GM08714 (cell line): Measurements from ENCODE around the gene SELENOK.

ENCODE experiments used
- H3K4me3 ChIP-seq: fragments of 200-500 bp; sonication (Bioruptor generic); 2 replicates; pipeline ENCODE4 v1.5.1; 2014; ENCODE audit warnings: mild to moderate bottlenecking, low read length, inconsistent platforms
- ZNF274 ChIP-seq: IDR thresholded peaks from 2 replicates; pipeline ENCODE4 v1.6.1; 2012; ENCODE audit warnings: mild to moderate bottlenecking, low read depth, low read length

The SELENOK gene

DNA sequence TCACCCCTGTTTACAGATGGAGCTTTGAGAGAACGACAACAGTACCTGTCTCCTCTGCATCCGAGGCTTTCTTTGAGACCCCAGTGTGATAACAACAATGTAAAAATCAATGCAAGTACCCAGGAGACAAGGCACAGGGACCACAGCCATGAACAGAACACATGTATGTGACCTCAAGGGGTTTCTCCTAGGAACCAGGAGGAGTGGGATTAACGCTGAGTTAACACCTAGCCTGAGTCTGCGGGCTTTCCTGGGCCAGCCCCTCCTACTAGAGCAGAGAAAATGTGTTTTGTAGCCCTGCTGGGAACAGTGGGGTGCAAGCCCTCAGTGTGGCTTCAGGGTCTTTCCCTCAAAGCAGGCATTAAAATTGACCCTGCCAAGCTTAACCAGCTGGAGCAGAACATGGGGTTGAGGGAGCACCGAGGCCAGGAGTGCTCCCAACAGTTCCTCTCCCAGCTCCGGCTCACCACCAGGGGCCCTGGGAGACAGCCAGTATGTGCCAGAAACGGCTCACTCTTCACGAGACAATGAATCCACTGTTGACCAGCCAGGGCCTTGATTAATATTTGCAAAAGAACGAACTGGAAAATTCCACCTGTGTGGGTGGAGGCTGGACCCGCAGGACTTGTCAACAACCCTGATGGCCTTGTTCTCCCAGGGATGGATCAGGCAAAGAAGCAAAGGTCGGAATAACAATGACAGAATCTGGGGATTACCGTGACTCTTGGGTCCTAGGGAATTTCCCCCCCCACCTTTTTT, 49.0 kb downstream of the SELENOK start:
- no peak for TF ChIP-seq ZNF274
- H3K4me3 ChIP-seq: no peak overlapping the region

DNA sequence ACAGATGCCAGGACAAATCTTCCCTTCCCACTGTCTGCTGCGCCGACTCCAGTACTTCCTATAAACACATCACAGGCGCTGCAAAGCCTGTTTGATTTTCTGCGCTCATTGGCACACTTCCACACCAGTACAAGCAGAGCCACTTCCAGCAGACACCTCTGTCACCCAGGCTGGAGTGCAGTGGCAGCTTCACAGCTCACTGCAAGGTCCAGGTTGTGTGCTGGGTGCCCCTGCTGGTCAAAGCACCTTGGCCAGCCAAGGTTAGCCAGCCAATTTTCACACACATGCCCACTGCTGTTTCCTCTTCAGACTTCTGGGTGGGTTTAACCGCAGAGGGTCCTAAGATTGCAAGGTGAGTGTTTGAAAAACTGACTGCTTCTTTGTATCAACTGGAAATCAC, 50.4 kb downstream of the SELENOK start:
- no peak for TF ChIP-seq ZNF274
- H3K4me3 ChIP-seq: no peak overlapping the region

DNA sequence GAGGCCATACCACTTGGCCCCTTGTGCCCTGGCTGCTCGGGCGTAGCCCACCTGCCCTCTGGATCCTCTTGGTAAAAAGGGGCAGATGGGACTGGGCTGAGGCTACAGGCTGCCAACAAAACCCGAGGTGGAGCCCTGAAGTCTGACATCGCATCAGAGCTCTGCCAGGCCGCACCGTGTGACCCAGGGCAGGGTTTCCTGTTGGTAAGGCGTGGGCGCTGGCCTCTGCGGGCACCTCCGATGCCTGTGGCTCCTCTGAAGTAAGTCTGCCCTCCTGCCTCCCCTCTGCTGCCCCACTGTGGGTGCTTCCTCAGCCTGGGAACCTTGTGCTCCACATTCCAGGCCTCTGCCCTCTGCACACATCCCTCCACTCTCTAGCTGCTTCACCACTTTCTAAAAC, 54.3 kb downstream of the SELENOK start:
- no peak overlapping the region for H3K4me3 ChIP-seq
- no peak for TF ChIP-seq ZNF274

DNA sequence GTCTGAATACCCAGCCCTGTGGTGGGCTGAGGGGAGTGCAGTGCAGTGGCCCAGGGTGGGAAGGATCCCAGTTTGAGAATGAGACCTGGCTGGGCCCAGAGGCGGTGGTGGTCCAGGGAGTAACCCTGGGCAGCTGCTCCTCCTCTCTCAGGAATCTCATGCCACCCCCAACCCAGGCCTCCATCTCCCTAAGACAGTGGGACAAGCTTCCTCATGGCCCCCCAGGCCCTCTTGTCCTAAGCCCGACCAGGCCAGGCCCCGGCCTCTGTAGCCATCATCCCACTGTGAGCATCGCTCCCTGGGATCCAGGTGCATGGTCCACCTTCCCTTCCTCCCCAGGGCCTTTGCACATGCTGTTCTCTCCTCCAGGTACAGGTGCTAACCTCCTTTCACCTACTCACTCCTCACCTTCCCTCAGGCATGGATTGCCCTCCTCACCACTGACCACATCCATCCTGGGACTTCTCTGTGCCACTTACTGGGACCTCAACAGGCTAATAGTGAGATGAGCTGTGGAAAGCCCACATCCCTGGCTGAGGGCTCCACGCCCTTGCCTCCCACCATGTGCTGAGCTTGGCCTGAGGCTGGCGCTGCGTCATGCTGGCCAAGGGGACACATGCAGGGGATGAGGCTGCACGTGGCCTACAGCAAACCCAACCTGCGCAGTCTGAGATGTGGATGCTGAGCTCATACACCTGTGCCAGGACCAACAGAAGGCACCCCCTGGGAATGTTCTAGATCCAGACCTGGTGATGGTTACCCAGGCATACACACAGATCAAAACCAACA, 55.4 kb downstream of the SELENOK start:
- no peak overlapping the region for H3K4me3 ChIP-seq
- no peak for TF ChIP-seq ZNF274

DNA sequence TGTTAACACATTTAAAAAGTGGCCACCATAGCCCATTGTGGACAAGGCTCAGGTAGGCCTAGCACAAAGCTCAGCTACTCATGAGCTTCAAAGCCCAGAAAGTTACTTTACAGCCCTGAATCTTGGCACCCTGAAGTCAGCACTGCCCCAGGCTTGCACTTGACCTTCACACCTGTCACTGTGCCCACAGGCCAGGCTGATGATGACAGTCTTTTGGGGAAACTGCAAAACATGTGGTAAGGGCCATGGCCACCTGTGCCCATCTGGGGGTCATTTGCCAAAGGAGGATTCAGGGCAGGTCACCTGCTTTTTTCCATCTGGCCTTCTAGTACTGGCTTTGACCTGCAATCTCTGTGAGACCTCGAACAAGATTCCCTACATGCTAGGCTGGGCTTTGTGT, 56.4 kb downstream of the SELENOK start:
- TF ChIP-seq ZNF274: no peak
- no peak overlapping the region for H3K4me3 ChIP-seq

DNA sequence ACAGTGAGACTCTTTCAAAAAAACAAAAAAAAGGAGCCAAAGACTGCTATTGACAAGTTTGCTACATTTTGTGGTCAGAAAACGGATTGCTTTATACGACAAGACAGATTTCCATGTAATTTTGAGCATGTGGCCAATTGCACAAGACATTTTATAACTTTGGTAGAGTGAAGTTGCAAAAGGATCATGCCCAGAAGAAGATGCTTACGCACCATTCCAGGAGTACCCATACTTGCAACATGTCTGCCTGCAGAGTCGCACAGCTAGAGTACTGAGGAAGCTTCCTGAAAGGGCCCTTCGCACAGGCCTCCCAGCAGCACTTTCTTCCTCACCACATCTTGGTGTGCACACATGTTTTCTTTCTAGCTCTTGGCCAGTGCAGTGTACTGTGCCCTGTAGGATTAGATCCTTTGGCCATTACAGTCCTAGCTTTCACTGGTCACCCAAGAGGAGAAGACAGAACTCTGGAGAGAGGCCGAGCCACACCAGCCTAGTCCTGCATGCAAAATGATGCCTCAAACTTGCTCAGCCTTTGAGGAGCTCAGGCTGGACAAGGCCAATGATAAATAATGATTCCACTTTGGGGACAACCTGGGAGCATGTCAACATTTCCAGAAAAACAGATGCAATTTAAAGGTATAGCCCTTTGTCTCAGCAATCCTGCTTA, 57.1 kb downstream of the SELENOK start:
- H3K4me3 ChIP-seq: no peak overlapping the region
- no peak for TF ChIP-seq ZNF274
